SK-N-DZ (cell line): Measurements from ENCODE around the gene GALNT17.
"Not testable (repeated sequence)": the region's sequence is repeated elsewhere in the genome, so short reads cannot be mapped to it uniquely, and the experiment has no call there.

Experiments
- DNase-seq: peaks from one replicate; pipeline ENCODE4 v3.0.0-alpha.2; 2015; ENCODE audit warnings: low spot score

Gene GALNT17

DNA sequence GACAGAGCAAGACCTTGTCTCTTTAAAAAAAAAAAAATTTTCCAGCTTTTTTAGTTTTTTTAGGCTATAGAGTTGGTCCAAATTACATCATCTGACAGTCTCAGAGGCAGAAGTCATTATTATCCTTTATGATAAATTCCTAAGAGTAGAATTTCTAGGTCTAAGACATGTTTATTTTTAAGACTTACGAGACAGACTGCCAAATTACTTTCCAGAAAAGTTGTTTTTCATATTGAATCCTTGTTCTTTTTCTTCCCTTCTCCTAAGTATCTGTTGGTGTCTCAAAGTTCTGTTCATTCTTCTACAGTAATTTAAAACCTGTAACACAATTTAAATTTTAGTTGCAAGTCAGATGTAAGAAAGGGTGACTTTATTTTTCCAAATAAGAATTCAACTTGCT is 421.4 kb downstream of the GALNT17 start:
- no peak for DNase-seq

DNA sequence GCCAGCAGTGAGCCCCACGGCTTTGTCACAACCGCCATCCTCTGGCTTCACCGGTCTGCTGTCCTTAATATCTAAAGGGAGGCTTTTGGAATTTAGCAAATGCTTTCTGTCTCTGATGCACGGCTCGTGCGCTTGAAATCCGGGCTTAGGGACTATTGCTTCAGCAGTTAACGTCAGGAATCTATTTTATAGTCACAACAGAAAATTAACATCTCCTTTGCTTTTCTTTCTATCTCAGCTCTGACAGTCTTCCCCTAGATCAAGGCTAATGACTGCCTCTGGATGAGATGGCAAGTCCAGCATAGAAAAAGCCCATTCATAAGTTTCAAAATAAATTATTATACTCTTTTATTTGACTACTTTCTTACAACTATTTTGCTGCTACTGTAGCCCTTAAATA is 423.8 kb downstream of the GALNT17 start:
- no peak for DNase-seq

DNA sequence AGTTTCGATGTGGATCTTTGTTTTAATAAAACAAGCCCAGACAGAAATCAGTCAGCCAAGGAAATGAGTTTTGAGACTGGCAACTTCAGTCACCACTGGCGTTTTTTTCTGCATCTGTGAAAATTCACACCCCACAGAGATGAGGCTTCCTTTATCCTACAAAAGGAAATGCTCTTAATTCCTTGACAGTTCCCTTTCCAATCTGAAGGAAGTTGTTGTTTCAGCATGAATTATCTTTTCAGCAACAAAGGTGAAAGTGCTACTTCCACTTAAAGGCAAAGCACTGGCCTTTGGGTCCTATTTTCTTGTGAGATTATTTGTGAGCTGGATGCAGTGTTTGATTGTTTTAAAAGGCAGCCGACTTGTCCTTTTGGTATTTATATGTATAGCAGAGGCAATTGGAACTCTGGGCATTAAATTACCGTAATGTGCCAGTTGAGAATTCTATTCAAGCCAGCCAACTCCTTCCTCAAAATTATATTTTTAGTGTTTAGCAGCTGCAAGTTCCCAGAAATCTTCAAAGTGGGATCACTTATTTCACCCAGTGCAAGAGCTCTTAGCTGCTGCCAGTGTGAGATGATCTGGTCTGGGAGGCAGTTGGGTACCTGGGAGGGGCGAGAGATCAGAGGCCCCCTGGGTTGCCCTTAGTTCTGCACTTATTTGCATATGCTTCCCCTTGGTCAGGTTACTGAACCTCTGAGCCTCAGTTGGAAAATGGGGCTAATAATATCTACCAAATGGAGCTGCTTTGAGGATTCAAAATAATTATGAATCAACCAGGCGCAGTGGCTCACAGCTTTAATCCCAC is 427.1 kb downstream of the GALNT17 start:
- no peak for DNase-seq

DNA sequence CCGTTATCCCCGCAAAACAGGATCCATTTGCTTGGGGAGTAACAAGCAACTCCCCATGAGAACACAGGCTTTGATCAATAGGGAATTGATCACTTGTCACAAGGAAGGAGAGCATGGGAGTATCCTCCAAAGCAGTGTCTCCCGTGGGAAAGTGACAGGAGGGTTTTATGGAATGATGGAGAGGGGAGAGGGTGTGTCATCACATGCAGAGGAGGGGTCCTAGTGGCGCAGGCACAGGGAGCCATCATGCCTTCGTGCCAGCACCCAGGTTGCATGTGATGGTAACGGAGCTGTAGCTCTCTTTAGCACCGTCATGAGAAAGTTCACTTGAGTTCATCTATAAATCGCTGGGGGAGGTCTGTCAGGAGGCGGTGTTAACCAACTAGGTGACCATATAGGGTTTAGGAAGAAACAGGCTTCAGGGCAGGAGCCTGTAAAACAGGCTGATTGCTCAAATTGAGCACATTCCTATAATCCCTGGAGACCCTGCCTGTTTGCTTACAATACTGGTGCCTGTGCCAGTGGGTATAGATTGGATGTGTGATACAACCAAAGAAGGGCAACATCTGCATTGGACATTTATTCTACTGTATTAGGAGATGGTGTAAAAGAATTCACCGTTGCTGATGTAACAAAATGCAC is 428.5 kb downstream of the GALNT17 start:
- DNase-seq, result no peak

DNA sequence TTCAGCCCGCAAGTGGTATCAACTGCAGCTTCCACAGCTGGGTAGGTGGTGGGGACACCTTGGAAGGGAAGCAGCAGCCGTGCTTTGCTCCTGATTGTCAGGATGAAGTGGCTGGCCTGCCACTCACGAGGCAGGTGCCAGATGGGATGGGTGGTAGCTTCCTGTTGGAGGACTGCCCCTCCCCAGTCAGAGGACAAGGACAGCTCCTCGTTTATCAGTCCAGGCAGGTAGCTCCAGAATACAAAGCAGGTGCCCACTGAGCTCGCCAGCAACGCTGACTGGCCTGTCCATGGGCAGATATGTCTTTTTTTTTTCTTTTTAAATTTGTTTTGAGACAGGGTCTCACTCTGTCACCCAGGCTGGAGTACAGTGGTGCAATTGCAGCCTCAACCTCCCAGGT is 431.3 kb downstream of the GALNT17 start:
- no peak for DNase-seq

DNA sequence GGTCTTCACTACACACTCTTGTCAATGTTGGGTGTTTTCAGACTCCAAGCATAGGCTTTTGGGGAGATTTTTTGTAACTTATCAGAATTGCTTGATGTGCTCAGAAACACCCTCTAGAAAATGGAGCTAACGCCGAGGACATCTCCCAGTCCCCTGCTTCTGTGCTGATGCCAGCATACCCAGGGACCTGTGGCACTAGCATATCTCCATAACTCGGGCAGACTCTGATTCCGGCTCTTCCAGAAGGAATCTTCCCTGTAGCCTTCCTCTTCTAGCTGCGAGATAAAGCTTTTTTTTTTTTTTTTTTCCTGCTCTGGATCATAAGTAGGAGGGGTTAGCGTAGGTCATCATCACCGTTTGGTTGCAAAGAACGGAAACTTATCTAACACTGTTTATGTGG is 434.4 kb downstream of the GALNT17 start:
- DNase-seq, result no peak

- DNase-seq, result no peak
Observed at GRCh38 chr7:71566991-71567390, 435.0 kb downstream of the GALNT17 start.

- DNase-seq, result no peak
Observed at GRCh38 chr7:71574153-71574860, 442.4 kb downstream of the GALNT17 start.

DNA sequence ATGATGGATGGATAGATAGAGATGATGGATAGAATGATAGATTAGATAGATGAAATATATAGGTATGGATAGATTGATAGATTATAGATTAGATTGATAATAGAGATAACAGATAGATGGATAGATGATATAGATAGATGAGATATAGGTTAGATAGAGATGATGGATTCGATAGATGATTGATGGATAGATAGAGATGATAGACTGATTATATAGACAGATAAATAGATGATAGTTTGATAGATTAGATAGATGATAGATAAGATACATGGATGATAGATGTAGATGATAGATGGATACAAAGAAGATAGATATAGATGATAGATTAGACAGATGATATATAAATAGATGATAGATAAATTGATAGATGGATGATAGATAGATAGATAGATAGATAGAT is 448.1 kb downstream of the GALNT17 start:
- DNase-seq, result no peak

GRCh38 chr7:71584256-71584655 is 452.3 kb downstream of the GALNT17 start:
- DNase-seq, result no peak

GRCh38 chr7:71591876-71592275 is 459.9 kb downstream of the GALNT17 start:
- no peak for DNase-seq

- not testable (repeated sequence) for DNase-seq
Observed at GRCh38 chr7:71592388-71592787, 460.4 kb downstream of the GALNT17 start.

- no peak for DNase-seq
Observed at GRCh38 chr7:71594736-71595135, 462.8 kb downstream of the GALNT17 start.

DNA sequence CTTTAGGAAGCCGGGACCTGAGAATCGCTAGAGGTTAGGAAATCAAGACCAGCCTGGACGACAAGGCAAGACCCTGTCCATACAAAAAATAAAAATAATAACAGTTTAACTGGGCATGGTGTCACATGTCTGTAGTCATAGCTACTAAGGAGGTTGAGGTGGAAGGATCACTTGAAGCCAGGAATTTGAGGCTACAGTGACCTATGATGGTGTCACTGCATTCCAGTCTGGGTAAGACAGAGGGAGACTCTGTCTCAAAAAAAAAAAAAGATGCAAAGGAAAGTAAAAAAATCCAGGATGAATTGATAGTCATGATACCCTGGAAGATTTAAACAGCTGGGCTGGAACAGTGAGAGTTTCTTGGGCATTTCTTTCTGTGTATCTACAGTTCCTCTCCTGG is 463.2 kb downstream of the GALNT17 start:
- no peak for DNase-seq

- DNase-seq, result no peak
Observed at GRCh38 chr7:71598553-71598952, 466.6 kb downstream of the GALNT17 start.

- no peak for DNase-seq
Observed at GRCh38 chr7:71601851-71602250, 469.9 kb downstream of the GALNT17 start.

DNA sequence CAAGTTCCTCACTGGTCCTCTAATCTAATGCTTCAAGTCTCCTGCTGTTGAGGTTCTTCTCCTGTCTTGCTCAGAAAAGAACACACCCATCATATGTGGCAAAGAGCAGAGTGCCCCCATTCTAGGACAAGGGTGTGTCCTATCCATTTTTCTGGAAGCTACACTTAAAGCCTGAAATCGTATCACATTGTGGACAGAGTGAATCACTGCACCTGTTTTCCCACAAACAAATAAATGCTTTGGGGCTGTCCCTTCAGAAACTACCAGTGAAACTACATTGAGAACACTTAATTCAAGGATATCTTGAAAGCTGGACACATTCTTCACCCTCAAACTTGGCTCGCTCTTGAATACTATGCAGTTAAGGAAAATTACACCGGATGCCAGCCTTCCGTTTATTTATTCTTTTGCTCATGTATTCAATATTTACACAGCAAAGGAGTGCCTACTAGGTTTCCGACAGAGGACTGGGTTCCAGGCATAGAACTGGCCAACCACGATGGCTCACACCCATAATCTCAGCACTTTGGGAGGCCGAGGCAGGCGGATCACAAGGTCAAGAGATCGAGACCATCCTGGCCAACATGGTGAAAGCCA is 473.0 kb downstream of the GALNT17 start:
- no peak for DNase-seq

DNA sequence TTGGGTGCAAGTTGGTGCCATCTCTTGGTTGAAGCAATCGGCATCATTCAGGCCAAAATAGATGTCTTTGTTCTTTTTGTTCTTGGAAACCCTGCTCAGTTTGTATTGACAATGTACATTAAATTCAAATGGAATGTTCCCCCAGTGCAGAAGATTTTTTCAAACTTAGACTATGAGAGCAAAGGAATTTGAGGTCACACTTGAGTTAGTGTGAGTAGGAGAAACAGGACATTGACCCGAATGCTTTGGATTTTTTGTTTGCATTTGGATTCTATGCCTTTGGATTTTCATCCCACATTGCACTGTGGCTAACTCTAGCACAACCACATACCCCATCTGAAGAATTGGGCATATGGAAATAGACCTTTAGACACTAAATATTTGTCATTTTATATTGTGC is 480.0 kb downstream of the GALNT17 start:
- no peak for DNase-seq

GRCh38 chr7:71612911-71613310 is 481.0 kb downstream of the GALNT17 start:
- DNase-seq, result no peak

GRCh38 chr7:71613313-71613712 is 481.4 kb downstream of the GALNT17 start:
- no peak for DNase-seq

GRCh38 chr7:71615017-71615416 is 483.1 kb downstream of the GALNT17 start:
- peak; percentile 11 for DNase-seq

- DNase-seq, result no peak
Observed at GRCh38 chr7:71616217-71616616, 484.3 kb downstream of the GALNT17 start.
